DOHH2 (cell line): ENCODE data around the gene WARS2.

Experiments used
- EZH2phosphoT487 ChIP-seq: fragments of 200-600 bp; sonication (generic); IDR thresholded peaks from 2 replicates; pipeline ENCODE4 v1.6.1; 2017; ENCODE audit warnings: borderline replicate concordance, mild to moderate bottlenecking, antibody characterized with exemption, low read length, moderate library complexity, mixed read lengths
- TF ChIP-seq, protein P1 (sequence below): fragments of 200-600 bp; sonication (generic); IDR thresholded peaks from one replicate; pipeline ENCODE4 v1.5.1; 2014; ENCODE audit warnings: antibody characterized with exemption, mild to moderate bottlenecking, low read depth, low read length; ENCODE audit not compliant: poor library complexity, severe bottlenecking

- TF ChIP-seq, protein P1, sequence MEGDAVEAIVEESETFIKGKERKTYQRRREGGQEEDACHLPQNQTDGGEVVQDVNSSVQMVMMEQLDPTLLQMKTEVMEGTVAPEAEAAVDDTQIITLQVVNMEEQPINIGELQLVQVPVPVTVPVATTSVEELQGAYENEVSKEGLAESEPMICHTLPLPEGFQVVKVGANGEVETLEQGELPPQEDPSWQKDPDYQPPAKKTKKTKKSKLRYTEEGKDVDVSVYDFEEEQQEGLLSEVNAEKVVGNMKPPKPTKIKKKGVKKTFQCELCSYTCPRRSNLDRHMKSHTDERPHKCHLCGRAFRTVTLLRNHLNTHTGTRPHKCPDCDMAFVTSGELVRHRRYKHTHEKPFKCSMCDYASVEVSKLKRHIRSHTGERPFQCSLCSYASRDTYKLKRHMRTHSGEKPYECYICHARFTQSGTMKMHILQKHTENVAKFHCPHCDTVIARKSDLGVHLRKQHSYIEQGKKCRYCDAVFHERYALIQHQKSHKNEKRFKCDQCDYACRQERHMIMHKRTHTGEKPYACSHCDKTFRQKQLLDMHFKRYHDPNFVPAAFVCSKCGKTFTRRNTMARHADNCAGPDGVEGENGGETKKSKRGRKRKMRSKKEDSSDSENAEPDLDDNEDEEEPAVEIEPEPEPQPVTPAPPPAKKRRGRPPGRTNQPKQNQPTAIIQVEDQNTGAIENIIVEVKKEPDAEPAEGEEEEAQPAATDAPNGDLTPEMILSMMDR = no peak
- TF ChIP-seq EZH2phosphoT487 = no peak
These were observed 130.3 kb downstream of the WARS2 start for GRCh38 chr1:119010201-119010600.
